ENCODE results near the gene FLT4. TPM values are rescaled to one million over a fixed set of nuclear protein-coding genes. Genes with fewer than 3 reads are reported as not detected.

Gene FLT4
- total RNA-seq, 1 experiment from 2014 or later: 0.31 TPM

- DNase-seq (ENCODE audit: low read depth): no peak
These were observed 40.7 kb downstream of the FLT4 start for GRCh38 chr5:180608572-180609310.

DNA sequence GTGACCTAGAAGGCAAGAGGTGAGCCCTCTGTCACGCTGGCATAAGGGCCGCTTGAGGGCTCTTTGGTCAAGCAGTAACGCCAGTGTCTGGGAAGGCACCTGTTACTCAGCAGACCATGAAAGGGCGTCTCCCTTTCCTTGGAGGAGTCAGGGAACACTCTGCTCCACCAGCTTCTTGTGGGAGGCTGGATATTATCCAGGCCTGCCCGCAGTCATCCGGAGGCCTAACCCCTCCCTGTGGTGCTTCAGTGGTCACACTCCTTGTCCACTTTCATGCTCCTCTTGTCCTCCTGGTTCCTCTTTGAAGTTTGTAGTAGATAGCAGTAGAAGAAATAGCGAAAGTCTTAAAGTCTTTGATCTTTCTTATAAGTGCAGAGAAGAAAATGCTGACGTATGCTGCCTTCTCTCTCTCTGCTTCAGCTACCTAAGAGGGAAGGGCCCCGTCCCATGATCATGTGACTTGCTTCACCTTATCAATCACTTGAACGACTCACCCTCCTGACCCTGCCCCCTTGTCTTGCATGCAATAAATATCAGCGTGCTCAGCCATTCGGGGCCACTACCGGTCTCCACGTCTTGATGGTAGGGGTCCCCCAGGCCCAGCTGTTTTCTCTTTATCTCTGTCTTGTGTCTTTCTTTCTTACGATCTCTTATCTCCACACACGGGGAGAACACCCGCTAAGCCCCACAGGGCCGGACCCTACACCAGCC, 41.4 kb downstream of the FLT4 start:
- no peak for DNase-seq (ENCODE audit: low read depth)

DNA sequence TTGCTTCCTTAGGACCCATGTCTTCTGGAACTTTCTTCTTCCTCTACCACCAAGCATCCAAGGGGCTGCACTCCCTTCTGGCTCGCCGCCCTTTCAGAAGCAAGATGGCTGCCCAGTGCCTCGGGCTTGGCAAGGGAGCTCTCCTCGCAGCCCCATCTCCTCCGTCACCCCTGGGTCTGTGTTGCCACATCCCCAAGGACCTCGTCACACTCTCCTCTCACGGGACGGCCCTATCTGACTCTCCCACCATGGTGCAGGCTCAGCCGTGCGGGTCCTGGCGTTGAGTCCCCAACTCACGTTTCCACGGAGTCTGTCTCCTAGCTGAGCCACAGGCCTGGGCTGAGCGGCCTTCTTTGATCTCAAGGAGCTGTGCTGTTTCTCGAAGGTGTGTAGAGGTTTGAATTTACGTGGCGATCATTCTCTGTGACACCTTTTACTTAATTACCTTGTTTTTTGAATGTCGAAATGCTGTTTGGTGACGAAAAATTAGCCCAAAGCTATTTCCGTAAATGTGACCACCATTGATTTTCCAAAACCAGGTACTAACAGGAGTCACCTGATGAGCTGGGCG, 43.1 kb downstream of the FLT4 start:
- DNase-seq (ENCODE audit: low read depth): no peak

GRCh38 chr5:180605554-180606214, 43.7 kb downstream of the FLT4 start:
- DNase-seq (ENCODE audit: low read depth): peak; percentile 11

DNA sequence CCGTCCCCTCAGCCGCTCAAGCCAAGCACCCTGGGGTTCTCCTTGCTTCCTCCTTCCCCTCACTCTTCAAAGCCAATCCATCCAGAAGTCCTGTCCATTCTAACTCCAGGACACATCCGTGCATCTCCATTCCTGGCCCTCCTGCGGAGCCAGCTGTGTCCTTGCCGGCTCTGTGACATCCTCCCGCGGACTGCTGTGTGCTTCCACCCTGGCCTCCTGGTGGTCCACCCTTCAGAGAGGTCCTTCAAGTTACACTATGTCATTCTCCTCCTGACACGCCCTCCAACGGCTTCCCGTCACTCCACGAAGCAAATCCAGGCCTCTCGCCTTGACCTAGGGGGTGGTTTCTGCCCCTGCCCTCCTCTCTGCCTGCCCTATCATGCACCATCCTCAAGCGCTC, 45.1 kb downstream of the FLT4 start:
- no peak for DNase-seq (ENCODE audit: low read depth)

- no peak for DNase-seq (ENCODE audit: low read depth)
These were observed 46.3 kb downstream of the FLT4 start for GRCh38 chr5:180603076-180603594.

- DNase-seq (ENCODE audit: low read depth): no peak
These were observed 46.8 kb downstream of the FLT4 start for GRCh38 chr5:180602481-180603075.

DNA sequence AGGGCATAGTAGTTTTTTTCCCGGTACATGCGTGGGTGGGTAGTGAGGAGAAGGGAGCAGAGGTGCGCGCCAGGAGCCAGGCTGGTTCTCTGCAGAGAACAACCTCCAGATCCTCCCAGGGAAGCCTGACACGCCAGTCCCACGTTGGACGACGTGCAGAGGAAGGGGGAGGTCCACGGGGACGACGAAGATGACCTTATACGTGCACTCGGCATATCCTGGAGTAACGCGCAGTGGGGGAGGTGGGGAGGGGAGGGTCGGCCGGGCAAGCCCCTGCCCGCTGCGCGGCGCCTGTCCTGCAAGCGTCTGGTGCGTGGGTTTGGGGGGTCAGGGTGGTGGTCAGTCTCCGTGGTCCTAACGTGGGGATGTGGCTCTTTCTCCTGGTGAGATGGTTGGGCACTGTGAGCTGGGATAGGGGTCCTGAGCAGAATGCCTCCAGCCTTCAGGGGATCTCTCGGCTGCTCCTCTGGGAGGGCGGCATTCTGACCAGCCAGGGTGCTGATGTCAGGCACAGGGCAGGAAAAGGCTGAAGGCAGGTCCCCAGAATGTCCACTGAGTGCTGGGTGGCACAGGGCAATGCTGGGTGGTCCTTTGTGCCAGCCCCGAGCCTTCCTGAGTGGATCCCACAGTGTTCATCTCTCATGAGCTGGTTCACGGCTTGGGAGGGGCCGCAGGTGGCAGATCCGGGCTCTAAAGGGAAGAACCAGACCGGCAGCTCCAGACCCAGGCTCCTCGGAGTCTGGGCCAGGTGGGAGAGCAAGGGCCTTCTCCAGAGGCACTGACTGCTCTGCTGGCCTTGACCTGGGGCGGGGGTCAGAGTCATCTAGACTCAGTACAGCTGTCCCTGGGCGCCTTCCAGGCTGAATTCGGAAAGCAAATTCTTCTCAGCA, 47.6 kb downstream of the FLT4 start:
- no peak for DNase-seq (ENCODE audit: low read depth)

- no peak for DNase-seq (ENCODE audit: low read depth)
These were observed 48.8 kb downstream of the FLT4 start for GRCh38 chr5:180600554-180601041.

DNA sequence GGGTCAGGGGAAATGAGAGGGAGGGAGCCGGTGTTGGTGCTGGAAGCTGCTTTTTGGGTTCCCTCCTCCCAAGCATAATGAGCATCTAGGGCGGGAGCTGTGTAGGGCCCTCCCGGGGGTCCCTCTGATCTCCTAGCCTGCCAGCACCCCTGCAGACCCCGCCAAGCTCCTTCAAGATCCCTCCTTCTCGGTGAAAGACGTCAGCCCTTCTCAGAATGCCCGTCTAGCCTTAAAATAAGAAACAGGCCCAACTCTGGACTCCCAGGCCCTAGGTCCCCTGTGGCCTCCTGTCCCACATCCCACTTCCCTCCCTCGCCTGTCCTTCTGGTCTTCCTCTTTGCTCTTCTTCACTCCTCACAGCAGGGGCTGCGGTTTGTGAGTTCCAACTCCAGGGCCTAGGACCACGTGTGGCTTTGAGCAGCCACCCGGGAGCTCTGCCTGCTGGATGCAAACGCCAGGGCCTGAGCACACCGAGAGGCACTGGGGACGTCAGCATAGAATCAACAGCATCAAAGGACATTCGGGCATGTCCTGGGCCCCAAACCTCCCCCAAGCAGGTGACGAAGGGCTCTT, 49.3 kb downstream of the FLT4 start:
- no peak for DNase-seq (ENCODE audit: low read depth)

- DNase-seq (ENCODE audit: low read depth): no peak
These were observed 49.8 kb downstream of the FLT4 start for GRCh38 chr5:180599590-180599914.

DNA sequence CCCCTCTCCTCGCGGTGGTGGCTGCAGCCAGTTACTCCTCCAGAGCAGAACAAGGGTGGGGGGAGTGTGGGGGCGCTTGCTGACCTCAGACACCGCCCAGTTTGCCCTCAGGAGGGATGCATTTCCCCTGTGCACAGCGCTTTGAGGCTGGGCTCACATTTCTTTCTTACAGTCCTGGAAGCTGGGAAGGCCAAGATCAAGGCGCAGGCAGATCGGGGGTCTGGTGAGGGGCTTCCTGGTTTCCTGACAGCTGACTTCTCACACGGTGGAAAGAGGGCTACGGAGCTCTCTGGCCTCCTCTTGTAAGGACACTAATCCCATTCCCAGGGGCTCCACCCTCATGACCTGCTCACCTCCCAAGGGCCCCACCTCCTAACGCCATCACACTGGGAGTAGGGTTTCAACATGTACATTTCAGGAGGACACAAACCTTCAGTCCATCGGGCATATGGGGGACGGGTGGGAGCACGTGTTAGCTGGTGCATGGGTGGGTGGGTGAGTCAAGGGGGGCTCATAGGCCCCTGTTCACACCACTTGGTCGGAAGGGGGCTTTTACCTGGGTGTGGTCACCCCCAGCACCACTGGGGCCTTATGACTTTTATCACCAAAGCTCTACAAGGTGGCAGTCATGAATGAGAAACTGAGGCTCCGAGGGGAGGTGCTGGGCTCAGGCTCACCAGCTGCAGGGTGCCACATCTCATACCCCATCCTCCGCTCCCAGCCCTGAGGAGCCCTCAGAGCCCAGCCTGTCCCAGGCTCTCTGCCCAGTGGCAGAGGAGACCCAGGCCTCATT, 50.4 kb downstream of the FLT4 start:
- no peak for DNase-seq (ENCODE audit: low read depth)

DNA sequence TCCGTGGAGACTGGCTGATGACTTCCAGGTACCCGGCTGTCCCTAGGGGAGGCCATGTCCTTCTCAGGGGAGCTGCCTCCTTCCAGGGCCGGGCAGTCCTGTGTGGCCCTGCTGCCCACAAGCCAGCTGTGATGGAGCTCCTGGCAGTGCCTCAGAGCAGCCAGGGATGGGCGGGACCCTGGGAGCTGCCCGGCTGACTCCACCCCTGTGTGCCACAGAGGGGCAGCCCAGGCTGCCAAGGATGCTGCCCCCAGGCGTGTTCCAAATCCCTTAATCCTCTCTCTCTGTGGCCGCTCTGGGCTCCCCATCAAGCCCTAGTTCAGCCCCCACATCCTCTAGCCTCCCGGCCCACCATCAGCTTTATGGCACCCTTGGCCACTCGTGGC, 51.1 kb downstream of the FLT4 start:
- DNase-seq (ENCODE audit: low read depth): no peak

DNA sequence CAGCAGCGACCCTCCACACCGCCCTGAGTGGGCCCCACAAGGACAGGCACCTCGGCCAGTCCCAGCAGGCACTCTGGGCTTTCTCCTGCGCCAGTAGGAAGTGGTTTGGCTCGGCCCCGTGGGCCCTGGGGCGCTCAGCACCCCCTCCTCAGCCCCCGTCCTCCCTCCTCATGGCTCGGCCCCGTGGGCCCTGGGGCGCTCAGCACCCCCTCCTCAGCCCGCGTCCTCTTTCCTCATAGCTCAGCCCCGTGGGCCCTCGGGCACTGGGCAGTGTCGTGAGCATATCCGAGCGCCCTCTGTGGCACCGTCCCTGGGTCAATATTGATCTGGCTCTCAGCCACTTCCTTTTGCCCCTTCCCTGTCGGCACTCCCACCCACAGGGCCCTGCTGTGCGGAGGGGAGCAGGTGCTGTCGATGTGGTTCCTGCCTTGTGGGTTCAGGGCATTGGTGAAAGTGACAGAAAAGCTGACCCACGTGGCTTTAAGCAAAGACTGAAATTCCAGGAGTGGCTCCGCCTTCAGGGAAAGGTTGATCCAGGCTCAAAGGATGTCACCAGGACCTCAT, 52.6 kb downstream of the FLT4 start:
- DNase-seq (ENCODE audit: low read depth): no peak

- DNase-seq (ENCODE audit: low read depth): no peak
These were observed 53.2 kb downstream of the FLT4 start for GRCh38 chr5:180596115-180596667.

DNA sequence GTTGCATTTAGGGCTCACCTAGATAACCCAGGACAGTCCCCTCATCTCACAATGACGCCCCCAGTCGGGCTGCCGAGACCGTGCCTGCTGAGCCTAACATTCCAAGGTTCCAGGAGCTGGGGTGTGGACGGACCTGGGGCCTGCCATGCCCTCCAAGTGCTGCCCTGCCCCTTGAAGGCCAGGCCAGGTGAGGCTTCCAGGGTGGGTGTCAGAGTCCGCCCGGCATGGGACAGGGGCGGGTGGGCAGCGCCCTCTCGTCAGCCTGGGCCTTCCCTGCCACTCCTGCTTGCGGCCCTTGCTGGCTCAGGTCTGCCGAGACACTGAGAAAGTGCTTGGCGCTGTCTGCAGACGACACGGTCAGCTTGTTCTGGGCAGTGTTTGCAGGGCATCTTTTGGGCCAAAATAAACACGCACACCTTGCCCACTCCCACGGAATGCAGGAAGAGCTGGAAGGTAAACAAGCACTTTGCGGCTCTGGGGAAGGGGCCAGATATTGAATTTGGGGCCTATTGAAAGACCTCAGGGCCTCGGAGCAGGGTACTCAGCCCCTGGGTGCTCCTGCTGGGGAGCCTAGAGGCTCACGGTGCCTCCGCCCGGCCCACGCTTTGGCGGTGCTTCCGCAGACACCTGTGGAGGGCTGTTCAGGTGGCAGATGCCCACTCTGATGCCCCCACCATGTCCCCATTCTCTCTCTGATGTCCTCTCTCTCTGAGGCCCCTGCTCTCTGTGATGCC, 53.9 kb downstream of the FLT4 start:
- DNase-seq (ENCODE audit: low read depth): no peak

GRCh38 chr5:180595046-180595379, 54.4 kb downstream of the FLT4 start:
- no peak for DNase-seq (ENCODE audit: low read depth)

Measured in HT1080 (cell line).